Retinal pigment epithelial cell (primary cell): ENCODE measurements around the gene ALKBH7.

Source experiments
- DNase-seq: peaks from one replicate; pipeline ENCODE4 v3.0.0-alpha.2; 2010; ENCODE audit warnings: low read depth
- H3K4me3 ChIP-seq: 2 replicates; pipeline ENCODE4 v1.5.1; 2011; ENCODE audit warnings: mild to moderate bottlenecking, low read length, control low read depth, moderate library complexity
- TF ChIP-seq, protein P1 (sequence below): conservative IDR thresholded peaks from 2 replicates; pipeline ENCODE4 v1.5.1; 2011; ENCODE audit warnings: low read depth, low read length, control low read depth, inconsistent platforms

Gene ALKBH7

DNA sequence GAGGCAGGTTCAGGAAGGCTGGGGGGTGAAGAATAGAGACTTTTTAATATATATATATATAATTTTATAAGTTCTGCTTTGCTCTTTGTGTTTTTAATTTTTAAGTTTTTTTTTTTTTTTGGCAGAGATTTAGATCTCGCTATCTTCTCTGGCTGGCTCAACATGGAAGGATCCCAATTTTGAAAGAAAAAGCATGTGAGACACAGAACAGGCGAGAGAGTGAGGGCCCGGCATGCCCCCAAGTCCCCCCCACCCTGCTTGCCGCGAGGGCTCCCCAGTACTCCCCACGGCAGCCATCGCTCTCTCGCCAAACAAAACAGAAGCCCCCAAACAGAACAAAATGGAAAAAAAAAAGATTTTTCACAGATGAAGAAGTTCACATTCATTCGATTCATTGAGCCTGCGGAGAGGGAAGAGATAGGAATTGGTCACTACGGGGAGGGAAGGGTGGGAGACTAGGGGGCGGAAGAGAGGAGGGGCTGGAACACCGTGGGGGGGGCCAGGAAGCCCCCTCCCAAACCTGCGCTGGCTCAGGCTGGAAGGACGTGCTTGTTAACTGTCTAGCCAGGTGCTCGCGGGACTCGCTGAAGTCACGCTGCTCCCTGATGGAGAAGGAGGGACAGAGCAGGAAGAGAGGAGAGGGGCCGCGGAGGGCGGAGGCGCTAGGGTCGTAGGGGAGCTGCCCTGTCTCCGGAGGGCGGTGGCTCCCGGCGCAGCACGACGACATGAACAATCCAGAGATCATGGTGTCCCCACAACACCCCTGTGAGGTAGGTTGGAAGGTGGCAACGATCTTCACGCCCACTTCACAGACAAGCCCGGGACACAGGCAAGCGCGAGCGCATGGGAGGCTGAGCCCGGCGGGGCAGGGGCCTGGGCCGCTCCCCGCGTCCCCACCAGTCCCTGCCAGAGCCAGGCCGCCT, 41.4 kb downstream of the ALKBH7 start:
- H3K4me3 ChIP-seq: no peak overlapping the region
- TF ChIP-seq, protein P1, sequence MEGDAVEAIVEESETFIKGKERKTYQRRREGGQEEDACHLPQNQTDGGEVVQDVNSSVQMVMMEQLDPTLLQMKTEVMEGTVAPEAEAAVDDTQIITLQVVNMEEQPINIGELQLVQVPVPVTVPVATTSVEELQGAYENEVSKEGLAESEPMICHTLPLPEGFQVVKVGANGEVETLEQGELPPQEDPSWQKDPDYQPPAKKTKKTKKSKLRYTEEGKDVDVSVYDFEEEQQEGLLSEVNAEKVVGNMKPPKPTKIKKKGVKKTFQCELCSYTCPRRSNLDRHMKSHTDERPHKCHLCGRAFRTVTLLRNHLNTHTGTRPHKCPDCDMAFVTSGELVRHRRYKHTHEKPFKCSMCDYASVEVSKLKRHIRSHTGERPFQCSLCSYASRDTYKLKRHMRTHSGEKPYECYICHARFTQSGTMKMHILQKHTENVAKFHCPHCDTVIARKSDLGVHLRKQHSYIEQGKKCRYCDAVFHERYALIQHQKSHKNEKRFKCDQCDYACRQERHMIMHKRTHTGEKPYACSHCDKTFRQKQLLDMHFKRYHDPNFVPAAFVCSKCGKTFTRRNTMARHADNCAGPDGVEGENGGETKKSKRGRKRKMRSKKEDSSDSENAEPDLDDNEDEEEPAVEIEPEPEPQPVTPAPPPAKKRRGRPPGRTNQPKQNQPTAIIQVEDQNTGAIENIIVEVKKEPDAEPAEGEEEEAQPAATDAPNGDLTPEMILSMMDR: no peak
- no peak for DNase-seq

DNA sequence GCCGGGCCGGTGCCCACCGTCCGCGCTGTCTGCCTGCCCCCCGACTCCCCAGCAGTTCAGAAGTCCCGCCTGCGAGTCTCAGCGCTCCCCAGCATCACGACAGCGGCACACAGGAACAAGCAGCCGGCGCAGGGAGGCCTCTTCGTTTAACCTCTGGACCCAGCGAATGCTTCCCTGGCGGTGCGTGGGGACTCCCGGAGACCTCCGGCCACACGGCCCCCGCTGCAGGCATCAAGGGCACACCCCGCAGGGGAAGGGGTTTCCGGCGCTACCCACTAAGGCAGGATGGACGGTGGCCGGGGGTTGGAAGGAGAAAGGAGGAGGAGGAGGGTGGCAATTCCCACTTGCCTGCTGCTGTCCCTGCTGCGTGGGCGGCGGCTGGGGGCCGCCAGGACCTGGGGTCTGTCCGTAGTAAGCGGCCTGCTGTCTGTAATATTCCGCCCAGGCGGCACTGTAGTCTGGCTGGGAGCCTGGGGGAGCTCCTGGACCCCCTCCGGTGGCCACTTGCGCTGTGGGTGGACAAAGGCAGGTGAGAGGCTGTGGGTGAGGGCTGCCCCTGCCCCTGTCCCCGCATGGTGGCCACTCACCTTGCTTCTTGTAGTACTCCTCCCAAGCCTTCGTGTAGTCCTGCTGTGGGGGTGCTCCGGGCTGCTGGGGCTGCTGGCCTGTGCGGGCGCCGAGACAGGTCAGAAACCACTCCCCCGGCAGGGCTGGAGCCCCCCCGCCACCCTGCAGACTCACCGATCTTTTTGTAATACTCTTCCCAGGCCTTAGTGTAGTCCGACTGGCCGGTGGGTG, 42.4 kb downstream of the ALKBH7 start:
- TF ChIP-seq, protein P1: no peak
- DNase-seq: no peak
- no peak overlapping the region for H3K4me3 ChIP-seq

DNA sequence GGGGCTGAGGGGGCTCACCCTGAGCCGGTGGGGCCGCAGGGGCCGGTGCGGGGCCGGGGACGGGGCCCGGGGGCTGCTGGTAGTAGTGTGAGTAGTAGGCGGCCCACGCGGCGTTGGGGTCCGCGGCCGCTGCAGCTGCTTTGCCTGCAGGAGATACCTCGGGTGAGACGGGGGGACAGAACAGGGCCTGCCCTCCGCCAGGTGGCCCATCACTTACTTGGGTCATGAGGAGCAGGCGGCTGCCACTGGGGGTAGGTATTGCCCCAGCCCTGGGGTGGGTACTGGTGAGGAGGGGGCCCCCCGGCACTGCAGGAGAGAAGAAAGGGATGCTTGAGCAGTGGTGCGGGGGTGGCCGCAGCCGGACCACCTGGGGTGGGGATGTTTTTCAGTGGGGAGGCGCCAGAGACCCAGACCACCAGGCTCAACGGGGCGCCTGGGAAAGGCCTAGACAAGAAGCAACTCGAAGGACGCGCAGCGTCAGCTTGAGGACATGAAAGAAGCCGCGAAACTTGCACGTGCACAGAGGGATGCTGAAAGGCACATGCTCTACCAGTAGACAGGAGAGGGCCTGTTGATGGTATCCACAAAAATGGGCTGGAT, 43.1 kb downstream of the ALKBH7 start:
- no peak overlapping the region for H3K4me3 ChIP-seq
- TF ChIP-seq, protein P1: no peak
- no peak for DNase-seq

DNA sequence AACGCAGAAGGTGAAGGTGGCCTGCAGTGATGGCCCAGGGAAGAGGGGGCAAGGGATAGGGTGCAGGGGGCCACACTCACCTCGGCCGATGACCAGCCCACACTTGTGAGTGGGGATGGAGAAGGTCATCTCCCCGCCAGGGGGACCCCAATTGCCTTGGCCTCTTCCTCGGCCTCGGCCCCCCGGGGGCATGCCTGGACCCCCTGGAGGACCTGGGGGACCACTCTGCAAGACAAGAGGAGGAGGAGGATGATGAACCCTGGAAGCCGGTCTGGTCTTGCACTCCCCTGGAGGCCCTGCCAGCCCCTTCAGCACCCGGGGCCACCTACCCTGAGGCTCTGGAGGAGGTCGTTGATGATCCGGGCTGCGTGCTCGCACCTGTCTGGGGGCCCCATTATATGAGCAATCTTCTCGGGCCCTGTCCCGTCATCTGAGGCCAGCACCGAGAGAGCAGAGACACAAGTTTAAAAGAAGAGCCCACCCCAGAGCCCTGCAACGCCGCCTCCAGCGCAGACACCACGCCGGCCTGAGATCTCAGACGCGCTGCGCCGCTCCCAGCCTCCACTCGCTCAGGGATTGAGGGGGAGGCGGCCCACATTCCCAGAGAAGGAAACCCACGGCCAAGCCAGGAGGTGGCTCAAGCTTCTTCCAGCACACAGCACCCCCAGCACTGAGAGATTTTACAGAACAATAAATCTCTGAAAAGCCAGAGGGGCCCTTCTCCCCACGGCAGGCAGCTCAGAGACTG, 44.2 kb downstream of the ALKBH7 start:
- no peak for DNase-seq
- no peak overlapping the region for H3K4me3 ChIP-seq
- TF ChIP-seq, protein P1: no peak

DNA sequence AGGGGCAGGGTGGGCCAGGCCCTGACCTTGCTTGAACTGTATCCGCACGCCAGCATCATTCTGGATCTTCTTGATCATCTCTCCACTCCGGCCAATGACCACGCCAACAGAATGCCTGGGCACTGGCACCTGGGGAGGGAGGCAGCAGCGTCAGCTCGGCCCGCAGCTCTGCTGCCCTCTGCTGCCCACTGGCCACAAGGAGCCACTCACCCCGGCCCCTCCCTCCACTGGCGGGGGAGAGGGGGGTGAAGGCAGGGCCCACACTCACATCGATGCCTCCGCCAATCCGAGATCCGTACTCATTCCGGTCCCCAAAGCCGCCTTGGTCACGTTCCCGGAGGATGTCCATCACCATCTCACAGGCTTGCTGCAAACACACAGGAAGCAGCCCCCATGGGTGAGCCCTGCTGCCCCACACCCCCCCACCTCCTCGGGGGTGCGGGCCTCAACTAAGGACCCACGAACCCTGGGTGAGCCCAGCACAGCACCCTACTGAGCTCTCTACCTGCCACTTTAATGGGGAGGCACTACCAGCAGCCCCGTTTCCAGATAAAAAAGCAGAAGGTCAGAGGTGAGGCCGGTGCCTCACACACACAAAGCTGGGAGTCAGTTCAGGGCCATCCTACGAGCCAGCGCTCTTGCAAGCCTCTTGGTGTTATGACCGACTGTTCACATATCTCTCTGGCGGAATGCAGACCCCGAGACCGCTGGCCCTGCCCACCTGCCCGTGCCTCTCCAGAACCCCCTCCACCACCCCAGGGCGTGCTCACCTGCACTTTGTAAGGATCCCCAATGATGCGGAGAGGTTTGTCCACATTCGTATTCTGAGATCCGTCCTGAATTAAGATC, 45.3 kb downstream of the ALKBH7 start:
- DNase-seq: no peak
- TF ChIP-seq, protein P1: peak; percentile 65
- no peak overlapping the region for H3K4me3 ChIP-seq

DNA sequence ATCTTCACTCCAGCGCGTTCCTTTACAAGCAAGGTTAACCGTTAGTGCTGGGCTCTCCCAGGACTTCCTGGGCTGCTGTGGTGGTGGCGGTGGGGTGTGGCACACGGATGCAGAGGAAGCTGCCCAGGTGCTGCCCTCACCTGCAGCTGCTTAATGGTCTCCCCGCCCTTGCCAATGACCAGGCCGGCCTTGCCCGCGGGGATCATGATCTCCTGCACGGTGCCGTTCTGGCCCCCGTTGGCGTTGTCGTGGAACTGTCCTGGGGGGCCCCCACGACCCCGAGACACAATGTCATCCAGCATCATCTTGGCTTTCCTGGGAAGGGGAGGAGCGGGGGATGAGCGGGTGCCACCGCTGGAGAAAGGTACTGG, 46.0 kb downstream of the ALKBH7 start:
- H3K4me3 ChIP-seq: no peak overlapping the region
- DNase-seq: no peak
- TF ChIP-seq, protein P1: no peak
